Measurements from ENCODE around the gene GPR32. TPM values are rescaled to one million over a fixed set of nuclear protein-coding genes. Genes with fewer than 3 reads are reported as not detected.

GPR32 gene
- total RNA-seq, 1 donor, result not detected

GRCh38 chr19:50739132-50739913, 30.9 kb upstream of the GPR32 start:
- no peak overlapping the region for H3K4me2 ChIP-seq (ENCODE audit: insufficient read depth, low read length)
- no peak for TF ChIP-seq CTCF (IDR thresholded peaks at IDR 0.05; ENCODE audit: extremely low read depth, low read depth, low read length)
- H3K4me1 ChIP-seq (ENCODE audit: insufficient read depth, low read length), result no peaks in the 10 kb centered on the region
- H3K4me3 ChIP-seq (ENCODE audit: insufficient read depth, low read length), result no peak overlapping the region
- no peaks in the 10 kb centered on the region for H3K79me2 ChIP-seq (ENCODE audit: insufficient read depth, low read length)
- no peaks in the 10 kb centered on the region for H3K9me3 ChIP-seq (ENCODE audit: low read depth, low read length)
- peak; percentile 73 for DNase-seq (ENCODE audit: insufficient read length, low spot score, missing footprints)
- no peaks in the 10 kb centered on the region for H4K20me1 ChIP-seq (ENCODE audit: insufficient read depth, low read length)
- peaks cover 22% of the 10 kb centered on the region for H3K27me3 ChIP-seq (ENCODE audit: insufficient read depth, low read length)
- H3K27ac ChIP-seq (ENCODE audit: low read depth, low read length), result no peak overlapping the region
- no peak overlapping the region for H2AFZ ChIP-seq (ENCODE audit: low read length)
- H3K36me3 ChIP-seq (ENCODE audit: insufficient read depth, low read length), result no peaks in the 10 kb centered on the region

- Histone ChIP-seq H3K27me3 (ENCODE audit: insufficient read depth, low read length) (peaks cover 22% of the 10 kb centered on the region), H3K4me1 (ENCODE audit: insufficient read depth, low read length) (no peaks in the 10 kb centered on the region)
These were observed 30.3 kb upstream of the GPR32 start for GRCh38 chr19:50739914-50740426.

GRCh38 chr19:50741179-50741933, 28.9 kb upstream of the GPR32 start:
- Histone ChIP-seq H3K4me1 (ENCODE audit: insufficient read depth, low read length) (no peaks in the 10 kb centered on the region), H3K4me2 (ENCODE audit: insufficient read depth, low read length) (no peak overlapping the region), H3K27me3 (ENCODE audit: insufficient read depth, low read length) (peaks cover 15% of the 10 kb centered on the region), H4K20me1 (ENCODE audit: insufficient read depth, low read length) (no peaks in the 10 kb centered on the region), H3K4me3 (ENCODE audit: insufficient read depth, low read length) (no peak overlapping the region), H2AFZ (ENCODE audit: low read length) (no peak overlapping the region), H3K36me3 (ENCODE audit: insufficient read depth, low read length) (no peaks in the 10 kb centered on the region), H3K9me3 (ENCODE audit: low read depth, low read length) (no peaks in the 10 kb centered on the region), H3K79me2 (ENCODE audit: insufficient read depth, low read length) (no peaks in the 10 kb centered on the region), H3K27ac (ENCODE audit: low read depth, low read length) (no peak overlapping the region)
- TF ChIP-seq CTCF (IDR thresholded peaks at IDR 0.05; ENCODE audit: extremely low read depth, low read depth, low read length), result no peak
- DNase-seq (ENCODE audit: insufficient read length, low spot score, missing footprints), result no peak

More at GRCh38 chr19:50739914-50740426, 30.3 kb upstream of the GPR32 start:
- no peak for DNase-seq (ENCODE audit: insufficient read length, low spot score, missing footprints)
- no peak overlapping the region for H3K27ac ChIP-seq (ENCODE audit: low read depth, low read length)
- H3K79me2 ChIP-seq (ENCODE audit: insufficient read depth, low read length), result no peaks in the 10 kb centered on the region
- H3K36me3 ChIP-seq (ENCODE audit: insufficient read depth, low read length), result no peaks in the 10 kb centered on the region
- no peaks in the 10 kb centered on the region for H3K9me3 ChIP-seq (ENCODE audit: low read depth, low read length)
- no peak overlapping the region for H3K4me2 ChIP-seq (ENCODE audit: insufficient read depth, low read length)
- H4K20me1 ChIP-seq (ENCODE audit: insufficient read depth, low read length), result no peaks in the 10 kb centered on the region
- no peak overlapping the region for H2AFZ ChIP-seq (ENCODE audit: low read length)
- no peak for TF ChIP-seq CTCF (IDR thresholded peaks at IDR 0.05; ENCODE audit: extremely low read depth, low read depth, low read length)
- H3K4me3 ChIP-seq (ENCODE audit: insufficient read depth, low read length), result no peak overlapping the region

- no peak for TF ChIP-seq CTCF (IDR thresholded peaks at IDR 0.05; ENCODE audit: extremely low read depth, low read depth, low read length)
- no peak for DNase-seq (ENCODE audit: insufficient read length, low spot score, missing footprints)
- Histone ChIP-seq H3K9me3 (ENCODE audit: low read depth, low read length) (no peaks in the 10 kb centered on the region), H3K79me2 (ENCODE audit: insufficient read depth, low read length) (no peaks in the 10 kb centered on the region), H3K27me3 (ENCODE audit: insufficient read depth, low read length) (peaks cover 7% of the 10 kb centered on the region), H3K4me3 (ENCODE audit: insufficient read depth, low read length) (no peak overlapping the region), H3K36me3 (ENCODE audit: insufficient read depth, low read length) (no peaks in the 10 kb centered on the region), H2AFZ (ENCODE audit: low read length) (no peak overlapping the region), H3K27ac (ENCODE audit: low read depth, low read length) (no peak overlapping the region), H3K4me1 (ENCODE audit: insufficient read depth, low read length) (no peaks in the 10 kb centered on the region), H4K20me1 (ENCODE audit: insufficient read depth, low read length) (no peaks in the 10 kb centered on the region), H3K4me2 (ENCODE audit: insufficient read depth, low read length) (no peak overlapping the region)
These were observed 26.7 kb upstream of the GPR32 start for GRCh38 chr19:50743537-50743936.
